Mesothelial cell of epicardium (in vitro differentiated cells): ENCODE data around the gene EIF1. TPM values are rescaled to one million over a fixed set of nuclear protein-coding genes. Genes with fewer than 3 reads are reported as not detected.
A peak's percentile ranks its signal among the peaks of the same experiment; 100 is the strongest.

Source experiments
- DNase-seq, 2 experiments: peaks; one replicate each; pipeline ENCODE4 v3.0.0; 2021; ENCODE audit warnings: low spot score in 2 of 2; ENCODE audit not compliant: unreplicated experiment in 2 of 2
- H3K27ac Mint-ChIP-seq: 2 replicates; pipeline ENCODE4 v1.8.0; 2021; ENCODE audit warnings: mixed read lengths
- H3K27me3 Mint-ChIP-seq: 2 replicates; pipeline ENCODE4 v1.8.0; 2021; ENCODE audit warnings: low read depth, mixed read lengths
- H3K36me3 Mint-ChIP-seq: 2 replicates; pipeline ENCODE4 v1.8.0; 2021; ENCODE audit warnings: mixed read lengths
- H3K4me1 Mint-ChIP-seq: 2 replicates; pipeline ENCODE4 v1.8.0; 2021; ENCODE audit warnings: mixed read lengths
- H3K4me3 Mint-ChIP-seq: 2 replicates; pipeline ENCODE4 v1.8.0; 2021; ENCODE audit warnings: mild to moderate bottlenecking, moderate library complexity, mixed read lengths
- H3K9me3 Mint-ChIP-seq: 2 replicates; pipeline ENCODE4 v1.8.0; 2021; ENCODE audit warnings: mixed read lengths
- total RNA-seq: library from RNA; stranded (reverse); gene quantifications from 3 replicates; pipeline ENCODE4 v1.2.1, GENCODE V29; 2021
- TF ChIP-seq, protein P1 (sequence below): fragments of 200-600 bp; sonication (generic); IDR thresholded peaks from one replicate; pipeline ENCODE4 v1.5.0; 2021; ENCODE audit warnings: antibody characterized with exemption; ENCODE audit not compliant: unreplicated experiment

EIF1 gene
- total RNA-seq, 1 donor from 2014 or later, result 606 TPM

DNA sequence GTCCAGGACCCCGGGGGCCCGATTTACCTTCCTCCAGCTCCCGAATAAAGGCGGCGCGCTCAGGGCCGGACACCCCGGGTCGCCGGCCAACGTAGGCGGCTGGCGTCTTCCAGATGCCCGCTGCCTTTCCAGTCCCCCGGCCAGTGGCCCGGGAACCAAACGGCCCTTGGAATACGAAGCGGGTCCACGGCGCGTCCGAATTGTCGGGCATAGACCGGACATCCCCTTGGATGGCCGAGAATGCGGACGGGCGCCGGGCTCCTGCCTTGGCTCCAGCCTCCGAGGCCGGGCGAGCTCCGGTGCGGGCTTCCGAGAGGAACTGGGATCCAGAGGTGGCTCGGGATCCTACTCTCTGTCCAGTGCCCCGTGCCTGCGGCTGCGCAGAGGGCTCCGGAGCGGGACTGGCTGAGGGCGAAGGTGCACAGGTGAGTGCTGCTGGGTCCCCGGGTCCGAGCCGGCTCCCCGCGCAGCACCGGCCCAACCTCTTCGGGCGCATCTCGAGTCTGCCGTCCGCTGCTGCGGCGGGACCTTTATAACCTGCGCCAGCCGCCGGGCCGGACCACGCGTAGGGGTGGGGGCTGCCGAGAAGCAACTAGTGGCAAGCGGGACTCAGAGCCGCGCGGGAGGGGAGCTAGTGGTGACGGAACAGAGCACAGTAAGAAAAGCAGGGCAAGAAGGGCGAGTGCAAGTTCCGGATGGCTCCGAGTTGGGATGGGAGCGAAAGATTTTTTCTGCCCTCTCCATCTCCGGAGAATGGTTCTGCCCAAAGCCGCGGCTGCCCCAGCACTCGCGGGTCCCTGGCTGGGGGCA lies 45.7 kb downstream of the EIF1 start, which contains the start of gene HAP1:
HAP1 (minus strand) TSS at position 505 of the 810 bp plus-strand sequence; CDS start at position 496, 9 bp downstream.
- Mint-ChIP-seq H3K36me3 (no peaks in the 10 kb centered on the region), H3K27me3 (peaks cover 79% of the 10 kb centered on the region), H3K4me3 (peak within 1 kb of the TSS; percentile 64), H3K4me1 (peaks cover 10% of the 10 kb centered on the region), H3K27ac (no peak within 1 kb of the TSS), H3K9me3 (no peaks in the 10 kb centered on the region)
- DNase-seq, result peak in 1 of 2 experiments; percentile 46
- TF ChIP-seq, protein P1, sequence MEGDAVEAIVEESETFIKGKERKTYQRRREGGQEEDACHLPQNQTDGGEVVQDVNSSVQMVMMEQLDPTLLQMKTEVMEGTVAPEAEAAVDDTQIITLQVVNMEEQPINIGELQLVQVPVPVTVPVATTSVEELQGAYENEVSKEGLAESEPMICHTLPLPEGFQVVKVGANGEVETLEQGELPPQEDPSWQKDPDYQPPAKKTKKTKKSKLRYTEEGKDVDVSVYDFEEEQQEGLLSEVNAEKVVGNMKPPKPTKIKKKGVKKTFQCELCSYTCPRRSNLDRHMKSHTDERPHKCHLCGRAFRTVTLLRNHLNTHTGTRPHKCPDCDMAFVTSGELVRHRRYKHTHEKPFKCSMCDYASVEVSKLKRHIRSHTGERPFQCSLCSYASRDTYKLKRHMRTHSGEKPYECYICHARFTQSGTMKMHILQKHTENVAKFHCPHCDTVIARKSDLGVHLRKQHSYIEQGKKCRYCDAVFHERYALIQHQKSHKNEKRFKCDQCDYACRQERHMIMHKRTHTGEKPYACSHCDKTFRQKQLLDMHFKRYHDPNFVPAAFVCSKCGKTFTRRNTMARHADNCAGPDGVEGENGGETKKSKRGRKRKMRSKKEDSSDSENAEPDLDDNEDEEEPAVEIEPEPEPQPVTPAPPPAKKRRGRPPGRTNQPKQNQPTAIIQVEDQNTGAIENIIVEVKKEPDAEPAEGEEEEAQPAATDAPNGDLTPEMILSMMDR, result no peak

DNA sequence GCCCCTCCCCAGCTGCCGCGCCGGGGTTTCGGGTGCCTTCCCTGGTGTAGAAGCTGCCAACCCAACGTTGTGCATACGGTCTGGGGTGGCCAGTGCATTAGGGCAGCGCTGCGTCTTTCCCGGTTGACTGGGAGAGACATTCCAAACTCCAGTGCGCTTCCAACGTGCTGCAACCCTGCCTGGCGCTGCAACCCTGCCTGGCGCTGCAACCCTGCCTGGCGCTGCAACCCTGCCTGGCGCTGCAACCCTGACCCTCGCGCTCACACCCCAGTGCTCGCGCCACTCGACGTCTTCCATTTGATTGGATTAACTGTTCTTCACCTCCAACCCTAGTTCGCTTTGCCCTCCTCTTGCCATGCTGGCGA lies 46.2 kb downstream of the EIF1 start:
- peaks cover 79% of the 10 kb centered on the region for H3K27me3 Mint-ChIP-seq
- no peak for DNase-seq
- no peaks in the 10 kb centered on the region for H3K36me3 Mint-ChIP-seq
- TF ChIP-seq, protein P1, result no peak
- H3K9me3 Mint-ChIP-seq, result no peaks in the 10 kb centered on the region
- no peak overlapping the region for H3K27ac Mint-ChIP-seq
- H3K4me3 Mint-ChIP-seq, result peak overlapping the region; percentile 64
- peaks cover 14% of the 10 kb centered on the region for H3K4me1 Mint-ChIP-seq

DNA sequence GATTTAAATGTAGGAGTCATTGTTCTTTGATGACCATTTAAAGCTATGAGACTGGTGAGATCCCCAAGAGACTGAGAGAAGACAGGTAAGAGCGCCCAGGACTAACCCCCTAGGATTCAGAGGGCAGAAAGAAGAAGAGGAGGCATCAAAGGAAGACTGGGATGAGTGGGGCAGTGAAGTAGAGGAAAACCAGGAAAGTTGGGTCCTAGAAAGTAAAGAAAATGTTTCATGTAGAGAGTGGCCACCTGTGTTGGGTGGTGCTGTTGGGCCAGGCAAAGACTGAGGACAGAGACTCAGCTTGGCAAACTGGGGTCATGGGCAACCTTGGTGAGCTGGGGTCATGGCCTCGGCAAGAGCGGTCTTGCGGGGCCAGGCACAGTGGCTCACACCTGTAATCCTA lies 47.1 kb downstream of the EIF1 start:
- peak overlapping the region; percentile 3 for H3K4me3 Mint-ChIP-seq
- no peaks in the 10 kb centered on the region for H3K9me3 Mint-ChIP-seq

DNA sequence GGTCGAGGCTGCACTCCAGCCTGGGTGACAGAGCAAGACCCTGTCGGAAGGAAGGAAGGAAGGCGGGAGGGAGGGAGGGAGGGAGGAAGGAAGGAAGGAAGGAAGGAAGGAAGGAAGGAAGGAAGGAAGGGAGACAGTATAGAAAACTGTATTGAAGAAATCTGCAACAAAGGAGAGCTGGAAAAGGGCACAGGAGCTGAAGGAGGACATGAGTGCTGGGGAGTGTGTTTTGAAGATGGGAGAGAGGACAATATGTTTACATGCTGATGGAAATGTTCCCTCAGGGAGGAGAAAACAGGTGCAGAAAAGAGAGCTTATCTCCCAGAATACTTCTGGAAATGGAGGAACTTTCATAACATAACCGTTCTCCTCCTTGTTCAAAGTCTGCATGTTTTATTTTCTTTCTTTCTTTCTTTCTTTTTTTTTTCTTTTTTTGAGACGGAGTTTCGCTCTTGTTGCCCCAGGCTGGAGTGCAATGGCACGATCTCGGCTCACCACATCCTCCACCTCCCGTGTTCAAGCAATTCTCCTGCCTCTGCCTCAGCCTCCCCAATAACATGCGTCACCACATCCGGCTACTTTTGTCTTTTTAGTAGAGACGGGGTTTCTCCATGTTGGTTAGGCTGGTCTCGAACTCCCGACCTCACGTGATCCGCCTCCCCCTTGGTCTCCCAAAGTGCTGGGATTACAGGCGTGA lies 48.4 kb downstream of the EIF1 start:
- Mint-ChIP-seq H3K4me1 (peaks cover 16% of the 10 kb centered on the region), H3K9me3 (no peaks in the 10 kb centered on the region), H3K27ac (no peak overlapping the region), H3K36me3 (no peaks in the 10 kb centered on the region), H3K4me3 (no peak overlapping the region), H3K27me3 (peaks cover 58% of the 10 kb centered on the region)
- TF ChIP-seq, protein P1, result no peak
- no peak for DNase-seq

More for the DNA sequence above, 47.1 kb downstream of the EIF1 start:
- TF ChIP-seq, protein P1, result no peak
- no peaks in the 10 kb centered on the region for H3K36me3 Mint-ChIP-seq
- peaks cover 72% of the 10 kb centered on the region for H3K27me3 Mint-ChIP-seq
- H3K27ac Mint-ChIP-seq, result no peak overlapping the region
- H3K4me1 Mint-ChIP-seq, result peaks cover 14% of the 10 kb centered on the region
- no peak for DNase-seq

DNA sequence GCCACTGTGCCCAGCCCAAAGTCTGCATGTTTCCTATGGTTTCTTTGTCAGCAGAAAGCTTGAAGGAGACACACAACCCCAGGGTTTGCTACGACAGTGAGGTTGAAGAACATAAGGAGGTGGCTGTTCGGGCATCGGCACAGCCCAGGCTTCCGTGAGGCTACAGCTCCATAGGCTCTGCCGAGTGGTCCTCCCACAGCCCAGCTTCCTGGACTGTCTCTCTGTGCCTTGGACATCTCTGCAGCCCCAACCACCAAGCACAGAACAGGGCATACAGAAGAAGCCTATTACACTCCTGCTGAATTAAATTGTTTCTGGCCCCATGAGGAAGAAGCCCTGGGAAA lies 49.0 kb downstream of the EIF1 start:
- no peak overlapping the region for H3K27ac Mint-ChIP-seq
- no peak overlapping the region for H3K4me3 Mint-ChIP-seq

More for the DNA sequence above, 49.0 kb downstream of the EIF1 start:
- Mint-ChIP-seq H3K4me1 (peaks cover 16% of the 10 kb centered on the region), H3K27me3 (peaks cover 53% of the 10 kb centered on the region), H3K36me3 (no peaks in the 10 kb centered on the region), H3K9me3 (no peaks in the 10 kb centered on the region)
- no peak for DNase-seq
- TF ChIP-seq, protein P1, result no peak
